ENCODE results near the gene ATF6B. TPM values are rescaled to one million over a fixed set of nuclear protein-coding genes. Genes with fewer than 3 reads are reported as not detected.

Gene ATF6B
- total RNA-seq, 4 donors from 2014 or later: 13.3 to 26.9 (median 25.2) TPM

DNA sequence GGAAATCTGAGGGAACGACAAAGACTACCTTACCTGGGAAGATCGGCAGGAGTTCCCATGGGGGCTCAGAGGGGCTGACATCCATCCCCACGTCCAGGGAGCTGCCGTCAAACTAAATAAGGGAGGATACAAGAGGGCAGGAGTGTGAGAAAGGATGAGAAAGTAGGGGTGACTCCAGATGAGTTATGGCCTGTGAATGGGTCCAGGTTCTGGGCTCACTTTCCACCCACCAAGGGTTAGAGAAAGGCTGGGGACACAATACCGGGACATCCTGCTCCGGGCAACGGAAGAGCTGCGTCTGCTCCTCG lies 683 bp downstream of the ATF6B start:
- Histone ChIP-seq H3K9me3 (no peaks in the 10 kb centered on the region), H3K4me3 (peak overlapping the region; percentile 55 to 89), H3K27me3 (no peaks in the 10 kb centered on the region), H3K27ac (peak overlapping the region in 3 of 4 donors; percentile 91 to 93 (median 92)), H3K36me3 (peaks cover 0 to 46% of the 10 kb centered on the region in 2 donors), H3K4me1 (peaks cover 7 to 50% (median 24%) of the 10 kb centered on the region in 3 donors)
- no peak for ATAC-seq
- TF ChIP-seq POLR2AphosphoS5 (IDR thresholded peaks at IDR 0.05) (no peak), EP300 (IDR thresholded peaks at IDR 0.05) (no peak), POLR2A (IDR thresholded peaks at IDR 0.05) (no peak)
- TF ChIP-seq, protein P1, sequence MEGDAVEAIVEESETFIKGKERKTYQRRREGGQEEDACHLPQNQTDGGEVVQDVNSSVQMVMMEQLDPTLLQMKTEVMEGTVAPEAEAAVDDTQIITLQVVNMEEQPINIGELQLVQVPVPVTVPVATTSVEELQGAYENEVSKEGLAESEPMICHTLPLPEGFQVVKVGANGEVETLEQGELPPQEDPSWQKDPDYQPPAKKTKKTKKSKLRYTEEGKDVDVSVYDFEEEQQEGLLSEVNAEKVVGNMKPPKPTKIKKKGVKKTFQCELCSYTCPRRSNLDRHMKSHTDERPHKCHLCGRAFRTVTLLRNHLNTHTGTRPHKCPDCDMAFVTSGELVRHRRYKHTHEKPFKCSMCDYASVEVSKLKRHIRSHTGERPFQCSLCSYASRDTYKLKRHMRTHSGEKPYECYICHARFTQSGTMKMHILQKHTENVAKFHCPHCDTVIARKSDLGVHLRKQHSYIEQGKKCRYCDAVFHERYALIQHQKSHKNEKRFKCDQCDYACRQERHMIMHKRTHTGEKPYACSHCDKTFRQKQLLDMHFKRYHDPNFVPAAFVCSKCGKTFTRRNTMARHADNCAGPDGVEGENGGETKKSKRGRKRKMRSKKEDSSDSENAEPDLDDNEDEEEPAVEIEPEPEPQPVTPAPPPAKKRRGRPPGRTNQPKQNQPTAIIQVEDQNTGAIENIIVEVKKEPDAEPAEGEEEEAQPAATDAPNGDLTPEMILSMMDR (IDR thresholded peaks at IDR 0.05): no peak
- WGBS, 2 donors (ENCODE audit: low coverage in 1 of 2): 2 to 3% methylated on average over 9 of the region's 9 CpGs

DNA sequence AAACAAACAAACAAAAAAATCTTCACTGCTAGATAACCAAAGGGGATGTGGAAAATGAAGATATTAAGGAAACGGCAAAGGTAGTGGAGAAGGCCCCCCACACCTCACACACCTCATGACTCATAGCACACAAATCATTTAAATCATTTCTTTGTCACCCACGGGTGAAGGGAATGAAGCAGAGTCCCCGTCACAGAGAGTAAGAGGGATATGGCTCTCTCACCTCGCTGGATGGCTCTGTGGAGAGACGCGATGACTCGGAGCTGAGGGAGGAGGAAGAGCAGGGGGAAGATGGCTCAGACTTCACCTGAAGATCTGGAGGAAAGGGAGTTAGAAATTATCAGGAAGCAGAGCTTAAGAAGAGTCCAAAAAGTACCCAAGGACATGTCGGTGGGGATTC lies 1.2 kb downstream of the ATF6B start:
- Histone ChIP-seq H3K27me3 (no peaks in the 10 kb centered on the region), H3K4me3 (peak overlapping the region in 1 of 2 donors; percentile 89), H3K36me3 (peaks cover 0 to 51% of the 10 kb centered on the region in 2 donors), H3K9me3 (no peaks in the 10 kb centered on the region), H3K27ac (peak overlapping the region in 2 of 4 donors; percentile 92 to 93), H3K4me1 (peaks cover 7 to 50% (median 24%) of the 10 kb centered on the region in 3 donors)
- no peak for TF ChIP-seq EP300 (IDR thresholded peaks at IDR 0.05)
- TF ChIP-seq POLR2AphosphoS5 (IDR thresholded peaks at IDR 0.05): no peak
- TF ChIP-seq POLR2A (IDR thresholded peaks at IDR 0.05): no peak
- TF ChIP-seq, protein P1 (IDR thresholded peaks at IDR 0.05): no peak
- no peak for ATAC-seq
- 48 to 61% methylated on average over 8 of the region's 8 CpGs for WGBS, 2 donors (ENCODE audit: low coverage in 1 of 2)

DNA sequence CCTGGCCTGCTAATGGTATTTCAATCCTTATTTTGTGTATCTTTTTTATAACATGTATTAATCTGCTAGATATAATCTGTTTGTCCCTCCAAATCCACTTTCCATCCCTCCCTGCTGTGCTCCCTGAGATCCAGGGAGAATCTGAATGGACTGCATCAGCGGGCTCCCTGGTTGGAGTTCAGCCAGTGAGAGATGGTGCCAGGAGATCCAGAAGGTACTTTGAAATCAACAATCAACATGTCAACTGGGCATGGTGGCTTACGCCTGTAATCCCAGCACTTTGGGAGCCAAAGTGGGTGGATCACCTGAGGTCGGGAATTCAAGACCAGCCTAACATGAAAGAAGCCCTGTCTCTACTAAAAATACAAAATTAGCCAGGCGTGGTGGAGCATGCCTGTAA lies 4.4 kb downstream of the ATF6B start:
- Histone ChIP-seq H3K27me3 (no peaks in the 10 kb centered on the region), H3K36me3 (peaks cover 0 to 80% of the 10 kb centered on the region in 2 donors), H3K27ac (no peak overlapping the region), H3K4me3 (no peak overlapping the region), H3K9me3 (no peaks in the 10 kb centered on the region), H3K4me1 (peaks cover 0 to 47% (median 21%) of the 10 kb centered on the region in 3 donors)
- TF ChIP-seq, protein P1 (IDR thresholded peaks at IDR 0.05): no peak
- TF ChIP-seq POLR2A (IDR thresholded peaks at IDR 0.05): no peak
- no peak for TF ChIP-seq POLR2AphosphoS5 (IDR thresholded peaks at IDR 0.05)
- no peak for TF ChIP-seq EP300 (IDR thresholded peaks at IDR 0.05)
- 72% methylated on average over 4 of the region's 4 CpGs; no CpG with 5 or more reads in 1 of the 2 donors for whole genome bisulfite sequencing, 2 donors (ENCODE audit: low coverage in 1 of 2)
- no peak for ATAC-seq

DNA sequence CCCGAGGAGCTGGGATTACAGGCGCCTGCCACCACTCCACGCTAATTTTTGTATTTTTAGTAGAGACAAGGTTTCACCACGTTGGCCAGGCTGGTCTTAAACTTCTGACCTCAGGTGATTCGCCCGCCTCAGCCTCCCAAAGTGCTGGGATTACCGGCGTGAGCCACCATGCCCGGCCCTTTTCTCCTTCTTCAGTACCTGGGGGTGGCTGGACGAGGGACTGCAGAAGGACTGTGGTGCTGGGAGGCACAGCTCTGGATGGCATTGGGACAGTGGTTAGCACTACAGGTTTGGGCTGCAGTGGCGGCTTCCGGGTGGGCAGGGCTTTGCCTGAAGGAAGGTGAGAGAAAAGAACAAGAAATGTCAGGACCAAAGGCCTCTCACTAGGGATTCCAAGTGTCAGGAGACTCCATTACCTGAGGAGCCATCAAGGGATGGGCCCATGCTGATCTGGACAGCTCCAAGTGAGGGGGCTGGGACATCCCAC lies 7.4 kb downstream of the ATF6B start:
- Histone ChIP-seq H3K27ac (no peak overlapping the region), H3K36me3 (peaks cover 0 to 97% of the 10 kb centered on the region in 2 donors), H3K4me1 (peaks cover 0 to 28% (median 6%) of the 10 kb centered on the region in 3 donors), H3K27me3 (no peaks in the 10 kb centered on the region), H3K9me3 (no peaks in the 10 kb centered on the region), H3K4me3 (no peak overlapping the region)
- ATAC-seq: no peak
- WGBS, 2 donors (ENCODE audit: low coverage in 1 of 2): 80% methylated on average over 1 of the region's 12 CpGs; no CpG with 5 or more reads in 1 of the 2 donors
- TF ChIP-seq POLR2AphosphoS5 (IDR thresholded peaks at IDR 0.05) (no peak), POLR2A (IDR thresholded peaks at IDR 0.05) (no peak), EP300 (IDR thresholded peaks at IDR 0.05) (no peak)
- TF ChIP-seq, protein P1 (IDR thresholded peaks at IDR 0.05): no peak

Data from gastroesophageal sphincter (tissue), 4 donors.